GM23338 (cell line): Measurements from ENCODE around the gene BTN2A1. TPM values are rescaled to one million over a fixed set of nuclear protein-coding genes. Genes with fewer than 3 reads are reported as not detected.

Experiments
- ATAC-seq: fragments of 200-7000 bp; cut with Tn5 transposase; 3 replicates; pipeline ENCODE4 v1.9.1; 2020
- DNase-seq: peaks from one replicate; pipeline ENCODE4 v3.0.0-alpha.2; 2015; ENCODE audit warnings: low spot score
- H2AFZ ChIP-seq: fragments of 200-600 bp; sonication (generic); 2 replicates; pipeline ENCODE4 v1.8.0; 2016; ENCODE audit warnings: antibody characterized with exemption, mild to moderate bottlenecking, moderate library complexity
- H3F3A ChIP-seq: fragments of 200-600 bp; sonication (generic); replicated peaks from 2 replicates; pipeline ENCODE4 v1.8.0; 2017; ENCODE audit warnings: antibody characterized with exemption, mixed run types, low read depth
- H3K27ac ChIP-seq: fragments of 200-600 bp; sonication (generic); 2 replicates; pipeline ENCODE4 v1.6.1; 2016; ENCODE audit warnings: low read depth
- H3K27me3 ChIP-seq: fragments of 200-600 bp; sonication (generic); 2 replicates; pipeline ENCODE4 v1.8.0; 2016; ENCODE audit warnings: mild to moderate bottlenecking, mixed run types, moderate library complexity; ENCODE audit not compliant: insufficient read depth
- H3K36me3 ChIP-seq: fragments of 200-600 bp; sonication (generic); 2 replicates; pipeline ENCODE4 v1.8.0; 2016; ENCODE audit warnings: mild to moderate bottlenecking; ENCODE audit not compliant: insufficient read depth
- H3K4me1 ChIP-seq: fragments of 200-600 bp; sonication (generic); 2 replicates; pipeline ENCODE4 v1.8.0; 2016; ENCODE audit warnings: mild to moderate bottlenecking, moderate library complexity; ENCODE audit not compliant: insufficient read depth
- H3K4me2 ChIP-seq: fragments of 200-600 bp; sonication (generic); 2 replicates; pipeline ENCODE4 v1.7.1; 2017; ENCODE audit warnings: mixed run types
- H3K4me3 ChIP-seq: fragments of 200-600 bp; sonication (generic); 2 replicates; pipeline ENCODE4 v1.6.1; 2016; ENCODE audit warnings: mixed run types
- H3K79me2 ChIP-seq: fragments of 200-600 bp; sonication (generic); replicated peaks from 2 replicates; pipeline ENCODE4 v1.8.0; 2017; ENCODE audit warnings: mild to moderate bottlenecking; ENCODE audit not compliant: insufficient read depth
- H3K9me2 ChIP-seq: fragments of 200-600 bp; sonication (generic); 2 replicates; pipeline ENCODE4 v1.8.0; 2017; ENCODE audit not compliant: insufficient read depth
- H4K20me1 ChIP-seq: fragments of 200-600 bp; sonication (generic); replicated peaks from 2 replicates; pipeline ENCODE4 v1.8.0; 2017; ENCODE audit warnings: mild to moderate bottlenecking; ENCODE audit not compliant: insufficient read depth
- H3K27ac Mint-ChIP-seq: 2 replicates; pipeline ENCODE4 v1.8.0; 2020; ENCODE audit warnings: inconsistent platforms, mild to moderate bottlenecking, moderate library complexity, mixed read lengths
- H3K27me3 Mint-ChIP-seq: 3 replicates; pipeline ENCODE4 v1.8.0; 2022; ENCODE audit warnings: low read depth, mild to moderate bottlenecking, moderate library complexity, mixed read lengths, inconsistent platforms; ENCODE audit not compliant: insufficient read depth, poor library complexity
- H3K36me3 Mint-ChIP-seq: 3 replicates; pipeline ENCODE4 v1.8.0; 2021; ENCODE audit warnings: low read depth, mild to moderate bottlenecking, inconsistent platforms, moderate library complexity, mixed read lengths
- H3K4me1 Mint-ChIP-seq: 3 replicates; pipeline ENCODE4 v1.8.0; 2020; ENCODE audit warnings: mild to moderate bottlenecking, inconsistent platforms, mixed read lengths
- H3K4me3 Mint-ChIP-seq: 3 replicates; pipeline ENCODE4 v1.8.0; 2021; ENCODE audit warnings: moderate library complexity, mild to moderate bottlenecking, inconsistent platforms, mixed read lengths
- H3K9me3 Mint-ChIP-seq: 3 replicates; pipeline ENCODE4 v1.8.0; 2020; ENCODE audit warnings: moderate library complexity, mild to moderate bottlenecking, inconsistent platforms, mixed read lengths
- CREB1 ChIP-seq: fragments of 250-450 bp; sonication (Bioruptor Pico); IDR thresholded peaks from 2 replicates; pipeline ENCODE4 v1.5.0; 2020; ENCODE audit warnings: low read depth, mild to moderate bottlenecking, moderate library complexity
- EZH2 ChIP-seq: fragments of 200-600 bp; sonication (generic); IDR thresholded peaks from one replicate; pipeline ENCODE4 v1.8.0; 2017; ENCODE audit warnings: antibody characterized with exemption, mild to moderate bottlenecking, low read depth; ENCODE audit not compliant: unreplicated experiment
- EZH2phosphoT487 ChIP-seq: fragments of 200-600 bp; sonication (generic); IDR thresholded peaks from one replicate; pipeline ENCODE4 v1.8.1; 2018; ENCODE audit warnings: antibody characterized with exemption; ENCODE audit not compliant: unreplicated experiment
- JUNB ChIP-seq: IDR thresholded peaks from one replicate; pipeline ENCODE4 v1.6.1; 2016; ENCODE audit warnings: antibody characterized with exemption; ENCODE audit not compliant: unreplicated experiment
- NANOG ChIP-seq: IDR thresholded peaks from 2 replicates; pipeline ENCODE4 v1.6.1; 2016; ENCODE audit warnings: antibody characterized with exemption, borderline replicate concordance
- POLR2AphosphoS5 ChIP-seq: IDR thresholded peaks from 2 replicates; pipeline ENCODE4 v1.6.1; 2016; ENCODE audit warnings: antibody characterized with exemption, low read depth
- REST ChIP-seq: IDR thresholded peaks from one replicate; pipeline ENCODE4 v1.6.1; 2018; ENCODE audit warnings: antibody characterized with exemption; ENCODE audit not compliant: unreplicated experiment
- STAT1 ChIP-seq: IDR thresholded peaks from one replicate; pipeline ENCODE4 v1.6.1; 2016; ENCODE audit warnings: antibody characterized with exemption; ENCODE audit not compliant: unreplicated experiment
- ZNF114 ChIP-seq: fragments of 250-450 bp; sonication (Bioruptor Pico); IDR thresholded peaks from 2 replicates; pipeline ENCODE4 v1.5.0; 2020; ENCODE audit warnings: mild to moderate bottlenecking, moderate library complexity
- ZNF331 ChIP-seq: fragments of 250-450 bp; sonication (Bioruptor Pico); IDR thresholded peaks from 2 replicates; pipeline ENCODE4 v1.5.0; 2020; ENCODE audit warnings: low read depth, mild to moderate bottlenecking, moderate library complexity
- ZNF462 ChIP-seq: fragments of 250-450 bp; sonication (Bioruptor Pico); IDR thresholded peaks from 2 replicates; pipeline ENCODE4 v1.5.0; 2020; ENCODE audit warnings: mild to moderate bottlenecking, moderate library complexity
- polyA plus RNA-seq: library from polyadenylated mRNA; unstranded; fragments of >200 nt; fragmentation: Nextera tagmentation; extraction: Ambion mirVana; gene quantifications from 2 replicates; pipeline ENCODE4 v1.2.1, GENCODE V29; 2016
- total RNA-seq: library from RNA; depleted of rRNA; stranded (reverse); fragments of >200 nt; shearing (Covaris generic); gene quantifications from 2 replicates; pipeline ENCODE4 v1.2.3, GENCODE V29; 2014
- TF ChIP-seq, protein P1 (sequence below): IDR thresholded peaks from 2 replicates; pipeline ENCODE4 v1.6.1; 2016; ENCODE audit warnings: antibody characterized with exemption
- TF ChIP-seq, protein P2 (sequence below), 2 experiments: fragments of 200-600 bp in 1 of 2; sonication (generic) in 1 of 2; conservative IDR thresholded peaks; 2 replicates each; pipeline versions ENCODE4 v1.5.1 to v1.6.1; 2016 to 2017; ENCODE audit warnings: antibody characterized with exemption in 2 of 2, low read depth in 2 of 2, mild to moderate bottlenecking in 2 of 2, moderate library complexity in 1 of 2

Gene BTN2A1
- total and polyA plus RNA-seq, 2 experiments from 2014 or later = 6.3 to 7.0 TPM

DNA sequence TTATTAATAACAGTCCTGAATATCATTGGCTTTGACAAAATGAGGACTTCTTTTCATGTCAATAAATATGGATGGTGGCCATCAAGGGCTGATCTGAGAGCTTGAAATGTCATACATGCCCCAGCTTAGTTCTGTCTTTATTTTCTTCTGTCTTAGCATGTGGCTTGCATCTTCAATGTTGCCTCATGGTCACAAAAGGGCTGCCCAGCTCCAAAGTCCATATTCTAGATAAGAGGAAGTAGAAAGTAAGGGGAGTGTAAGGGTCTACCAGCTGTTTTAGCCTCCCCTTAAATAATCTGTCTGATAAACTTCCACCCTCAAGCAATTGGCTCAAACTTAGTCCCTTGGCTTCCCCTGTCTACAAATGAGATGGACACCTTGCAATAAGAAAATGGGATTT is 14.2 kb downstream of the BTN2A1 start:
- H3K4me1 Mint-ChIP-seq = peaks cover 24% of the 10 kb centered on the region
- ATAC-seq = no peak
- no peak for TF ChIP-seq JUNB
- no peak for TF ChIP-seq ZNF462 (CRISPR knock-in tag)
- TF ChIP-seq ZNF331 (CRISPR knock-in tag) = no peak
- TF ChIP-seq ZNF114 = no peak
- TF ChIP-seq REST = no peak
- no peak for TF ChIP-seq CREB1 (CRISPR knock-in tag)
- no peak for TF ChIP-seq STAT1
- TF ChIP-seq, protein P1, sequence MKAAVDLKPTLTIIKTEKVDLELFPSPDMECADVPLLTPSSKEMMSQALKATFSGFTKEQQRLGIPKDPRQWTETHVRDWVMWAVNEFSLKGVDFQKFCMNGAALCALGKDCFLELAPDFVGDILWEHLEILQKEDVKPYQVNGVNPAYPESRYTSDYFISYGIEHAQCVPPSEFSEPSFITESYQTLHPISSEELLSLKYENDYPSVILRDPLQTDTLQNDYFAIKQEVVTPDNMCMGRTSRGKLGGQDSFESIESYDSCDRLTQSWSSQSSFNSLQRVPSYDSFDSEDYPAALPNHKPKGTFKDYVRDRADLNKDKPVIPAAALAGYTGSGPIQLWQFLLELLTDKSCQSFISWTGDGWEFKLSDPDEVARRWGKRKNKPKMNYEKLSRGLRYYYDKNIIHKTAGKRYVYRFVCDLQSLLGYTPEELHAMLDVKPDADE = no peak
- no peak for TF ChIP-seq EZH2phosphoT487
- no peak for TF ChIP-seq NANOG
- TF ChIP-seq, protein P2, sequence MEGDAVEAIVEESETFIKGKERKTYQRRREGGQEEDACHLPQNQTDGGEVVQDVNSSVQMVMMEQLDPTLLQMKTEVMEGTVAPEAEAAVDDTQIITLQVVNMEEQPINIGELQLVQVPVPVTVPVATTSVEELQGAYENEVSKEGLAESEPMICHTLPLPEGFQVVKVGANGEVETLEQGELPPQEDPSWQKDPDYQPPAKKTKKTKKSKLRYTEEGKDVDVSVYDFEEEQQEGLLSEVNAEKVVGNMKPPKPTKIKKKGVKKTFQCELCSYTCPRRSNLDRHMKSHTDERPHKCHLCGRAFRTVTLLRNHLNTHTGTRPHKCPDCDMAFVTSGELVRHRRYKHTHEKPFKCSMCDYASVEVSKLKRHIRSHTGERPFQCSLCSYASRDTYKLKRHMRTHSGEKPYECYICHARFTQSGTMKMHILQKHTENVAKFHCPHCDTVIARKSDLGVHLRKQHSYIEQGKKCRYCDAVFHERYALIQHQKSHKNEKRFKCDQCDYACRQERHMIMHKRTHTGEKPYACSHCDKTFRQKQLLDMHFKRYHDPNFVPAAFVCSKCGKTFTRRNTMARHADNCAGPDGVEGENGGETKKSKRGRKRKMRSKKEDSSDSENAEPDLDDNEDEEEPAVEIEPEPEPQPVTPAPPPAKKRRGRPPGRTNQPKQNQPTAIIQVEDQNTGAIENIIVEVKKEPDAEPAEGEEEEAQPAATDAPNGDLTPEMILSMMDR (conservative IDR thresholded peaks at IDR 0.05; ENCODE audit: low read depth in 2 of 2) = no peak
- TF ChIP-seq POLR2AphosphoS5 = no peak
- TF ChIP-seq EZH2 = no peak
- H3K27me3 ChIP-seq = no peaks in the 10 kb centered on the region
- H3F3A ChIP-seq = no peaks in the 10 kb centered on the region
- H3K79me2 ChIP-seq = no peaks in the 10 kb centered on the region
- H3K36me3 Mint-ChIP-seq = peaks cover 55% of the 10 kb centered on the region
- no peak overlapping the region for H3K27ac ChIP-seq
- peaks cover 25% of the 10 kb centered on the region for H3K4me1 ChIP-seq
- H3K4me3 Mint-ChIP-seq = no peak overlapping the region
- H3K9me3 Mint-ChIP-seq = peaks cover 21% of the 10 kb centered on the region
- DNase-seq = no peak
- H4K20me1 ChIP-seq = no peaks in the 10 kb centered on the region
- H2AFZ ChIP-seq = no peak overlapping the region
- no peak overlapping the region for H3K4me3 ChIP-seq
- no peak overlapping the region for H3K27ac Mint-ChIP-seq
- H3K9me2 ChIP-seq = no peaks in the 10 kb centered on the region
- H3K27me3 Mint-ChIP-seq = peaks cover 7% of the 10 kb centered on the region
- H3K36me3 ChIP-seq = no peaks in the 10 kb centered on the region
- H3K4me2 ChIP-seq = no peak overlapping the region
